Measurements from ENCODE around the gene ENTPD3. TPM values are rescaled to one million over a fixed set of nuclear protein-coding genes. Genes with fewer than 3 reads are reported as not detected.
A peak's percentile ranks its signal among the peaks of the same experiment; 100 is the strongest.

ENTPD3 gene
- total and polyA plus RNA-seq, 5 experiments from 2014 or later: not detected

DNA sequence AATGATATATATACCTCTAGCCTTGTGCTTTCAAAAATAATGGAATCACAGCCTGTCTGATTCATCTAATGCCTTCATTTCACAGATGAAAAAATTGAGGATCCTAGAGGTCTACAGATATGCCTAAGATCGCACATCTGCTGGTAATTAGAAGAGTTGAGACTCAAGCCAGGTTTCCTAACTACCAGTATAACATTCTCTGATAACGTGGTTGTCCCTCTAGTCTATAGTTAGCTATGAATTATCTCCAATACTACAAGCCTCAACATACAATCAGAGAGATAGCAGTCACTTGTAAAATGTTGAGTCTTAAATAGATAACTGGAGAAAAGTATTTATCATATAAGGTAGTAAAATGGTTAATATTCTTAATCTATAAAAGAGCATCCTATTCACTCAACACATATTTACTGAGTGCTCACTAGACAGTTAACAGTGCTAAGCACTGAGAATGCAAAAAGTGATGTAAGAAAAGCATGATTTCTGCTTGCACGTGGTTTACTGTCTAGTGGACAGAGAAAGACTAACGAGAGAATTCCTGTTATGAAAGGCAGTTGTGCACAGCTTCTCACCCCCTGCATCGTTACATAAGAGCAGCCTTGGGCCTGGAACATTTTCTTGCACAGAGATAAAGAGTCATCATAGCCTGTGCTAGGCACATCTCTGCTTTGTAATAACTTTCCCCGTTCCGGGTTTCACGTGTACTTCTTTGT is 4.9 kb upstream of the ENTPD3 start:
- Mint-ChIP-seq H3K4me1 (peaks cover under 1 to 7% (median 6%) of the 10 kb centered on the region in 4 donors), H3K9me3 (peaks cover 0 to 10% (median 2%) of the 10 kb centered on the region in 9 donors), H3K27me3 (peaks cover 9 to 26% (median 10%) of the 10 kb centered on the region in 5 donors), H3K27ac (no peak overlapping the region), H3K4me3 (no peak overlapping the region), H3K36me3 (peaks cover 2 to 5% (median 4%) of the 10 kb centered on the region in 3 donors)
- POLR2A ChIA-PET: no interaction called here
- ATAC-seq (no peak), DNase-seq (no peak)

- Mint-ChIP-seq H3K4me3 (no peak overlapping the region), H3K27ac (no peak overlapping the region), H3K27me3 (peaks cover 12 to 32% (median 15%) of the 10 kb centered on the region in 5 donors), H3K4me1 (peaks cover 4 to 10% (median 9%) of the 10 kb centered on the region in 4 donors), H3K36me3 (peaks cover 0 to 5% (median 4%) of the 10 kb centered on the region in 3 donors), H3K9me3 (peaks cover 0 to 8% (median 0%) of the 10 kb centered on the region in 9 donors)
- DNase-seq (no peak), ATAC-seq (no peak)
- POLR2A ChIA-PET: no interaction called here
Observed at GRCh38 chr3:40382617-40382979, 4.4 kb upstream of the ENTPD3 start.

- H3K27ac Mint-ChIP-seq: no peak overlapping the region
- H3K27me3 Mint-ChIP-seq: peaks cover 32 to 52% (median 36%) of the 10 kb centered on the region in 5 donors
- DNase-seq: no peak
- peaks cover 7 to 13% (median 9%) of the 10 kb centered on the region in 4 donors for H3K4me1 Mint-ChIP-seq
- ATAC-seq: no peak
- POLR2A ChIA-PET: no interaction called here
- H3K4me3 Mint-ChIP-seq: peak overlapping the region in 9 of 10 donors; percentile 16 to 87 (median 76)
- H3K36me3 Mint-ChIP-seq: peaks cover 3 to 15% (median 5%) of the 10 kb centered on the region in 3 donors
- no peaks in the 10 kb centered on the region for H3K9me3 Mint-ChIP-seq
Observed at GRCh38 chr3:40386213-40386612, 771 bp upstream of the ENTPD3 start.

GRCh38 chr3:40387895-40388254 is 891 bp downstream of the ENTPD3 start:
- Mint-ChIP-seq H3K9me3 (no peaks in the 10 kb centered on the region), H3K4me1 (peaks cover 7 to 13% (median 9%) of the 10 kb centered on the region in 4 donors), H3K27ac (no peak overlapping the region), H3K36me3 (peaks cover 8 to 28% (median 17%) of the 10 kb centered on the region in 3 donors), H3K4me3 (peak overlapping the region in 7 of 10 donors; percentile 15 to 84 (median 68)), H3K27me3 (peaks cover 30 to 49% (median 36%) of the 10 kb centered on the region in 5 donors)
- ATAC-seq (no peak), DNase-seq (no peak)
- POLR2A ChIA-PET: interaction anchor here (0.7 kb wide), 1 partner anchor 1612 kb away, joined by 3 read pairs; no protein-coding TSS in a partner anchor

- Mint-ChIP-seq H3K27me3 (peaks cover 0 to 9% (median 1%) of the 10 kb centered on the region in 5 donors), H3K4me3 (no peak overlapping the region), H3K4me1 (no peaks in the 10 kb centered on the region), H3K36me3 (peaks cover 19 to 46% (median 24%) of the 10 kb centered on the region in 3 donors), H3K27ac (no peak overlapping the region), H3K9me3 (peaks cover 0 to 15% (median 3%) of the 10 kb centered on the region in 9 donors)
- POLR2A ChIA-PET: interaction anchor here (0.6 kb wide), 1 partner anchor 40 kb away, joined by 5 read pairs; no protein-coding TSS in a partner anchor
- DNase-seq (no peak), ATAC-seq (no peak)
Observed at GRCh38 chr3:40396406-40396805, 9.4 kb downstream of the ENTPD3 start.

DNA sequence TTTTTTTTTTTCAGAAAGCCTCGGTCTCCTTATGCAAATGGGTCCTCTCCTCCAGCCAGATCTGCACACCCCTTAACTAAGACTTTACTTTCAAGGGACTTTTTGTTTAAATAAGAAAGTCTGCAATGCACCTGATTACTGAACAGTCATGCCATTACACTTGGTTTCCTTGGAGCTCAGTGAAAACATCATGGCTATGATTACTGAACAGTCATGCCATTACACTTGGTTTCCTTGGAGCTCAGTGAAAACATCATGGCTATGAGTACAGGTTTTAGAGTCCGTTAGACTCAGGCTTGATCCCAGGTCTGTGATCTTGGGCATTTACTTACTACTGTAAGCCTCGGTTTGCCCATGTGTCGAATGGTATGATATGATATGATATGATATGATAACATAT is 10.1 kb downstream of the ENTPD3 start:
- ATAC-seq: no peak
- DNase-seq: no peak
- no peaks in the 10 kb centered on the region for H3K4me1 Mint-ChIP-seq
- POLR2A ChIA-PET: interaction anchor here (0.6 kb wide), 1 partner anchor 40 kb away, joined by 5 read pairs; no protein-coding TSS in a partner anchor
- peaks cover 12 to 39% (median 18%) of the 10 kb centered on the region in 3 donors for H3K36me3 Mint-ChIP-seq
- H3K9me3 Mint-ChIP-seq: peaks cover 0 to 15% (median 3%) of the 10 kb centered on the region in 9 donors
- H3K27ac Mint-ChIP-seq: no peak overlapping the region
- H3K27me3 Mint-ChIP-seq: peaks cover 0 to 9% (median 0%) of the 10 kb centered on the region in 5 donors
- no peak overlapping the region for H3K4me3 Mint-ChIP-seq

DNA sequence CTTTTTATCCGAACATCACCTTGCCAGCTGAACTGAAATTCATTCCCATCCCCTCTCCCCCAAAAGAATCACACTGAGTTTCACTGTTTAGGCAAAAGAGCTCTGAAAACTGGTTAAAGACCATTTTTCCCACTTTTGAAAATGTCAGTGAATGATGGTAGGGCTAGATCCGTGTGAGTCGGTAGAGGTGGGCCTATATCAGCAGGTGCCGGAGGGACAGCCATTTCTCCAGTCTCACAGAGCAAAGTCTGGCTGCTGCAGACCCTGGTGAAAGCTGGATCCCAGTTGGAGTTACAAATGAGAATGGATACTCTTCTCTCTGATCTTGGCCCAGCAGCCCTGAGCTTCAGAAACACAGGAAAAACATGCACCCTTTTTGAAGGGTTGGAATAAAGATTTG is 10.9 kb downstream of the ENTPD3 start:
- ATAC-seq: no peak
- Mint-ChIP-seq H3K27ac (no peak overlapping the region), H3K4me3 (no peak overlapping the region), H3K27me3 (peaks cover 0 to 6% (median 0%) of the 10 kb centered on the region in 5 donors), H3K4me1 (no peaks in the 10 kb centered on the region), H3K36me3 (peaks cover 7 to 32% (median 18%) of the 10 kb centered on the region in 3 donors), H3K9me3 (peaks cover 0 to 15% (median 3%) of the 10 kb centered on the region in 9 donors)
- no peak for DNase-seq
- POLR2A ChIA-PET: no interaction called here

DNA sequence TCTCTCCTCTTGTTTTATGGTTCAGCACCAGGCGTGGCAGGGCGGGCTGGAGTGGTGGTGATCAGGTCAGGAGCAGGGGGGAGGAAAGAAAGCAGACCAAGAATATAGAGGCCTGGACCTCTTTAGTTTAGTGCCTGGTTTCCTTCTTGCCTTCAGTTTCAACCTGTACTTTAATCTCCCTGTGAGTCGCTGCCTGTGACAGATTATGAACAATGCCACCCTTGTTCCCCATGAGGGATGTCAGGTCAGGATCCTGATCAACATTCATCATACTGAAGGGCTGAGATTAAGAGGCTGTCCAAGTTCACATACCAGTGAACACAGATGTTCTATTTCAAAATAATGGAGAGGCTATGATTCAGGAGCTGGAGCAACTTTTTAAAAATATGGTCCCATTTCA is 11.4 kb downstream of the ENTPD3 start:
- Mint-ChIP-seq H3K4me1 (no peaks in the 10 kb centered on the region), H3K27me3 (peaks cover 0 to 5% (median 0%) of the 10 kb centered on the region in 5 donors), H3K36me3 (peaks cover 7 to 28% (median 18%) of the 10 kb centered on the region in 3 donors), H3K9me3 (peaks cover 0 to 15% (median 3%) of the 10 kb centered on the region in 9 donors), H3K27ac (no peak overlapping the region), H3K4me3 (no peak overlapping the region)
- DNase-seq (no peak), ATAC-seq (no peak)
- POLR2A ChIA-PET: no interaction called here

DNA sequence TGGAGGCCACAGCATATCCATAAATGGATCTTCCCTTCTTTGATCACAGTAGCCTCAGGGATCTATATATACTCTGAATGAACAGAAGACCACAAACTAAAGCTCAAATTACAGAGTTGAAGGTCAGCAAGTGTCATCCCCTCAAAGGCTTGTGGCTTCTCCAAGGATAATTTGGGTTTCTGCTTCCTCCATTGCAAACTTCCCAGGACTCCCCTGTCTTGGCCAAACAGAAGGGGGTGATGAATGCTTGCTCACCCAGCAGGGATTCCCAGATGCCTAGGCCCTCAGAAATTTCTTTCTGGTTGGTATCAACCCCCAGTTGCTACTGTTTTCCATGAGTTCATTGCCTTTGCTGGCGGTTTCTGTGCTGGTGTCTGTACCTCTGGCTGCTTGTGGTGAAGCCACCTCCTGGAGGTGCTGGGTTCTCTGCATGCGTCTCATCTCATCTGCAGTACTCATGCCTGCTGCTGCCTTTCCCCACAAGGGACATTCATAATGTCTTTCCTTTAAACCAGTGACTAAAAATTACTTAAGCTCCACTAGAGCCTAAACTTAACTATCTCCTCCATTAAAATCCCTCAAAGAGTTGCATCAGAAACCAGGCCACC is 17.7 kb downstream of the ENTPD3 start:
- POLR2A ChIA-PET: no interaction called here
- peaks cover 0 to 6% (median 0%) of the 10 kb centered on the region in 3 donors for H3K36me3 Mint-ChIP-seq
- no peak for ATAC-seq
- DNase-seq: no peak
- H3K27me3 Mint-ChIP-seq: no peaks in the 10 kb centered on the region
- H3K4me1 Mint-ChIP-seq: no peaks in the 10 kb centered on the region
- no peaks in the 10 kb centered on the region for H3K9me3 Mint-ChIP-seq
- no peak overlapping the region for H3K27ac Mint-ChIP-seq
- no peak overlapping the region for H3K4me3 Mint-ChIP-seq

GRCh38 chr3:40407007-40407406 is 20.0 kb downstream of the ENTPD3 start:
- H3K4me3 Mint-ChIP-seq: no peak overlapping the region
- DNase-seq (no peak), ATAC-seq (no peak)
- no peak overlapping the region for H3K27ac Mint-ChIP-seq
- no peaks in the 10 kb centered on the region for H3K9me3 Mint-ChIP-seq
- no peaks in the 10 kb centered on the region for H3K4me1 Mint-ChIP-seq
- H3K27me3 Mint-ChIP-seq: peaks cover 0 to 4% (median 0%) of the 10 kb centered on the region in 5 donors
- H3K36me3 Mint-ChIP-seq: peaks cover 0 to 3% (median 0%) of the 10 kb centered on the region in 3 donors
- POLR2A ChIA-PET: no interaction called here

DNA sequence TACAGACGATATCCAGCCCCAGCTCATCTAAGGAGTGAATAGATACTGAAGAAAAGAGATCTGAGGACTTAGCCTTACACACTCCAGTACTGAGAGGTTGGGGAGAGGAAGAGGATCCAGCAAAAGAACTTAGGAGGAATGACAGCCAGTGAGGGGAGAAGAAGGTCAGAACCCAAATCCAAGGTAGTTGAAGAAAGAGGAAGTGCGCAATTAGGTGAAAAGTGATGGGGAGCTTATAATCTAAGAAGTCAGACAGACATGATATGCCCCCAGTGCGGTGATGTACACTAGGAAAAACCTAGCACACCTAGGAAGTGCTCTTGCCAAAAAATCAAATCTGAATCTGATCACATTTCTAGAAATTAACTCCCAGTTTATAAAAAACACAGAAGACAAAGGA is 20.6 kb downstream of the ENTPD3 start:
- POLR2A ChIA-PET: no interaction called here
- no peak for ATAC-seq
- H3K4me1 Mint-ChIP-seq: no peaks in the 10 kb centered on the region

GRCh38 chr3:40414270-40414669 is 27.3 kb downstream of the ENTPD3 start:
- H3K27me3 Mint-ChIP-seq: peaks cover 0 to 19% (median 6%) of the 10 kb centered on the region in 5 donors
- H3K4me3 Mint-ChIP-seq: no peak overlapping the region

More for the DNA sequence above, 20.6 kb downstream of the ENTPD3 start:
- Mint-ChIP-seq H3K36me3 (peaks cover 0 to 3% (median 0%) of the 10 kb centered on the region in 3 donors), H3K27me3 (peaks cover 0 to 4% (median 0%) of the 10 kb centered on the region in 5 donors), H3K27ac (no peak overlapping the region), H3K9me3 (no peaks in the 10 kb centered on the region), H3K4me3 (no peak overlapping the region)
- no peak for DNase-seq

More at GRCh38 chr3:40414270-40414669, 27.3 kb downstream of the ENTPD3 start:
- ATAC-seq (no peak), DNase-seq (no peak)
- peaks cover 0 to 2% (median 0%) of the 10 kb centered on the region in 3 donors for H3K36me3 Mint-ChIP-seq
- no peak overlapping the region for H3K27ac Mint-ChIP-seq
- no peaks in the 10 kb centered on the region for H3K9me3 Mint-ChIP-seq
- H3K4me1 Mint-ChIP-seq: no peaks in the 10 kb centered on the region
- POLR2A ChIA-PET: no interaction called here

Measured in naive thymus-derived CD8-positive, alpha-beta T cell (primary cell).